ENCODE data around the gene PDPK1. TPM values are rescaled to one million over a fixed set of nuclear protein-coding genes. Genes with fewer than 3 reads are reported as not detected.
"Not testable (repeated sequence)": the region's sequence is repeated elsewhere in the genome, so short reads cannot be mapped to it uniquely, and the experiment has no call there.

Gene PDPK1
- total RNA-seq, 3 donors from 2014 or later (not counting 1 experiment from before 2014, with no cell fraction given): 63.1 to 80.7 (median 73.5) TPM

GRCh38 chr16:2535625-2536013 lies 2.2 kb upstream of the PDPK1 start:
- TF ChIP-seq, protein P1, sequence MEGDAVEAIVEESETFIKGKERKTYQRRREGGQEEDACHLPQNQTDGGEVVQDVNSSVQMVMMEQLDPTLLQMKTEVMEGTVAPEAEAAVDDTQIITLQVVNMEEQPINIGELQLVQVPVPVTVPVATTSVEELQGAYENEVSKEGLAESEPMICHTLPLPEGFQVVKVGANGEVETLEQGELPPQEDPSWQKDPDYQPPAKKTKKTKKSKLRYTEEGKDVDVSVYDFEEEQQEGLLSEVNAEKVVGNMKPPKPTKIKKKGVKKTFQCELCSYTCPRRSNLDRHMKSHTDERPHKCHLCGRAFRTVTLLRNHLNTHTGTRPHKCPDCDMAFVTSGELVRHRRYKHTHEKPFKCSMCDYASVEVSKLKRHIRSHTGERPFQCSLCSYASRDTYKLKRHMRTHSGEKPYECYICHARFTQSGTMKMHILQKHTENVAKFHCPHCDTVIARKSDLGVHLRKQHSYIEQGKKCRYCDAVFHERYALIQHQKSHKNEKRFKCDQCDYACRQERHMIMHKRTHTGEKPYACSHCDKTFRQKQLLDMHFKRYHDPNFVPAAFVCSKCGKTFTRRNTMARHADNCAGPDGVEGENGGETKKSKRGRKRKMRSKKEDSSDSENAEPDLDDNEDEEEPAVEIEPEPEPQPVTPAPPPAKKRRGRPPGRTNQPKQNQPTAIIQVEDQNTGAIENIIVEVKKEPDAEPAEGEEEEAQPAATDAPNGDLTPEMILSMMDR (IDR thresholded peaks at IDR 0.05): no peak
- H3K4me1 Mint-ChIP-seq: peaks cover 42 to 49% of the 10 kb centered on the region in 2 donors
- ATAC-seq: no peak
- Histone ChIP-seq H3K27ac (ENCODE audit: low read length) (no peak overlapping the region), H3K36me3 (ENCODE audit: control insufficient read depth, insufficient read depth, low read length) (no peaks in the 10 kb centered on the region), H3K9me3 (ENCODE audit: control insufficient read depth, insufficient read depth, low read length) (no peaks in the 10 kb centered on the region), H3K4me3 (ENCODE audit: low read length) (no peak overlapping the region), H3K27me3 (ENCODE audit: control insufficient read depth, insufficient read depth, low read length) (no peaks in the 10 kb centered on the region), H3K4me1 (ENCODE audit: control insufficient read depth, insufficient read depth, low read length) (peaks cover 65% of the 10 kb centered on the region)
- no peaks in the 10 kb centered on the region for H3K27me3 Mint-ChIP-seq (ENCODE audit: low read depth in 2 of 2)
- no peak overlapping the region for H3K4me3 Mint-ChIP-seq
- WGBS (ENCODE audit: insufficient coverage): 81% methylated on average over 9 of the region's 9 CpGs
- H3K36me3 Mint-ChIP-seq: no peaks in the 10 kb centered on the region
- intact Hi-C loops (cut with micrococcal nuclease): no loop called here
- peak overlapping the region in 1 of 2 donors; percentile 89 for H3K27ac Mint-ChIP-seq
- H3K9me3 Mint-ChIP-seq: no peaks in the 10 kb centered on the region
- DNase-seq: peak in 1 of 2 donors; percentile 18

DNA sequence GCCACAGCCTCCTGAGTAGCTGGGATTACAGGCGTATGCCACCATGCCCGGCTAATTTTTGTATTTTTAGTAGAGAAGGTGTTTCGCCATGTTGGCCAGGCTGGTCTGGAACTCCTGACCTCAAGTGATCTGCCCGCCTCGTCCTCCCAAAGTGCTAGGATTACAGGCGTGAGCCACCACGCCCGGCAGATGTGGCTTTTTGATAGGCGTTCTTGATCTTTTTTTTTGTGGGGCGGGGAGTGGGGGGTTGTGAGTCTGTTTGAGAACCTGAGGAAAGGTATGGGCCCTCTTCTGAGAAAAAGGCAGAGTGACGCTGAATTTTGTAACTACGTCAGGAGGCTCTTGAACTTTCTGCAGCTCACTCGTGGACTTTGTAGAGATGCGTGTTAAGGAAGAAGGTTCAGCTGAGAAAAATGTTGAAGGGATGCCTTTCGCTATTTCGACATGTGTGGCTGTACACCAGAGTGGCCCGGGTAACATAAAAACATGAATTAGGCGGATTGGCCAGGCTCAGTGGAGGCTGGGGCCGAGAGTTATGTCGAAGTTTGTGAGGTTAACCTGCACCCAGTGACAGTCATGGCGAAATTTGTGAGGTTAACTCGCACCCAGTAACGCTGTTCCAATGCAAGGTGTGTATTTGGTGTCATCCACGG lies 1.5 kb downstream of the PDPK1 start:
- intact Hi-C loops (cut with micrococcal nuclease): not testable (repeated sequence)

GRCh38 chr16:2539845-2540458 lies 2.1 kb downstream of the PDPK1 start:
- H3K4me1 ChIP-seq (ENCODE audit: control insufficient read depth, insufficient read depth, low read length): peaks cover 48% of the 10 kb centered on the region
- Mint-ChIP-seq H3K4me3 (peak overlapping the region; percentile 89), H3K4me1 (peaks cover 33 to 37% of the 10 kb centered on the region in 2 donors), H3K27ac (peak overlapping the region in 1 of 2 donors; percentile 37)
- H3K36me3 Mint-ChIP-seq; ATAC-seq; H3K27me3 ChIP-seq (ENCODE audit: control insufficient read depth, insufficient read depth, low read length); H3K27me3 Mint-ChIP-seq (ENCODE audit: low read depth in 2 of 2); H3K9me3 ChIP-seq (ENCODE audit: control insufficient read depth, insufficient read depth, low read length); H3K9me3 Mint-ChIP-seq; H3K4me3 ChIP-seq (ENCODE audit: low read length); intact Hi-C loops (cut with micrococcal nuclease); H3K36me3 ChIP-seq (ENCODE audit: control insufficient read depth, insufficient read depth, low read length): not testable (repeated sequence)
- WGBS (ENCODE audit: insufficient coverage): 51% methylated on average over 13 of the region's 14 CpGs
- DNase-seq: peak in 1 of 2 donors; percentile 50
- H3K27ac ChIP-seq (ENCODE audit: low read length): peak overlapping the region; percentile 37

More for the DNA sequence above, 1.5 kb downstream of the PDPK1 start:
- H3K36me3 ChIP-seq (ENCODE audit: control insufficient read depth, insufficient read depth, low read length); H3K4me3 ChIP-seq (ENCODE audit: low read length); H3K27me3 Mint-ChIP-seq (ENCODE audit: low read depth in 2 of 2); H3K9me3 ChIP-seq (ENCODE audit: control insufficient read depth, insufficient read depth, low read length); H3K9me3 Mint-ChIP-seq; ATAC-seq; H3K36me3 Mint-ChIP-seq; H3K27ac ChIP-seq (ENCODE audit: low read length); H3K27me3 ChIP-seq (ENCODE audit: control insufficient read depth, insufficient read depth, low read length): not testable (repeated sequence)
- H3K4me1 Mint-ChIP-seq: peaks cover 33 to 37% of the 10 kb centered on the region in 2 donors
- H3K27ac Mint-ChIP-seq: peak overlapping the region; percentile 37 to 48
- peak overlapping the region; percentile 89 for H3K4me3 Mint-ChIP-seq
- peaks cover 48% of the 10 kb centered on the region for H3K4me1 ChIP-seq (ENCODE audit: control insufficient read depth, insufficient read depth, low read length)
- WGBS (ENCODE audit: insufficient coverage): 86% methylated on average over 24 of the region's 24 CpGs
- peak in 1 of 2 donors; percentile 9 for DNase-seq

DNA sequence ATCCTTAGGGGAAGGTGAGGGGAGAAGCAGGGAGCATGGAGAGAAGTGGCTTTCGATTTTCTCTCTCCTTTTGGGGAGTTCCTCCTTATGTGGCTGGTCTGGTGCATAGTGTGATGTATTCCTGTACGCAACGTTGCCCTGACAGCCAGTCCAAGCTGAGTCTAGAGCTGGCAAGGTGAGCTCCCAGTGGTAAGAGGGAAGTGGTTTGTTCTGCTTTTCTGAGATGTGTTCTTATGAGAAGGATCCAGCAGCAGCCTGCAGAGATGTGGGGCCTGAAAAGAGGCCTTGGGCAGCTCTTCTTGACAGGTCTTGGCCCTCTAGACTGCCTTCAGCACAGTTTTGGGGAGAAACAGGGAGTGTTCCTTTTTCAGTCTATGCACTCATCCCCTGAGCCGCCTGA lies 3.1 kb downstream of the PDPK1 start:
- 57% methylated on average over 1 of the region's 4 CpGs for WGBS (ENCODE audit: insufficient coverage)
- H3K27me3 Mint-ChIP-seq (ENCODE audit: low read depth in 2 of 2); H3K9me3 Mint-ChIP-seq; H3K9me3 ChIP-seq (ENCODE audit: control insufficient read depth, insufficient read depth, low read length); H3K36me3 Mint-ChIP-seq; H3K36me3 ChIP-seq (ENCODE audit: control insufficient read depth, insufficient read depth, low read length); DNase-seq; intact Hi-C loops (cut with micrococcal nuclease); ATAC-seq; H3K27me3 ChIP-seq (ENCODE audit: control insufficient read depth, insufficient read depth, low read length); H3K4me3 ChIP-seq (ENCODE audit: low read length): not testable (repeated sequence)
- Mint-ChIP-seq H3K27ac (peak overlapping the region; percentile 76), H3K4me1 (peaks cover 37 to 39% of the 10 kb centered on the region in 2 donors), H3K4me3 (peak overlapping the region; percentile 42)
- Histone ChIP-seq H3K27ac (ENCODE audit: low read length) (peak overlapping the region; percentile 37), H3K4me1 (ENCODE audit: control insufficient read depth, insufficient read depth, low read length) (peaks cover 46% of the 10 kb centered on the region)

DNA sequence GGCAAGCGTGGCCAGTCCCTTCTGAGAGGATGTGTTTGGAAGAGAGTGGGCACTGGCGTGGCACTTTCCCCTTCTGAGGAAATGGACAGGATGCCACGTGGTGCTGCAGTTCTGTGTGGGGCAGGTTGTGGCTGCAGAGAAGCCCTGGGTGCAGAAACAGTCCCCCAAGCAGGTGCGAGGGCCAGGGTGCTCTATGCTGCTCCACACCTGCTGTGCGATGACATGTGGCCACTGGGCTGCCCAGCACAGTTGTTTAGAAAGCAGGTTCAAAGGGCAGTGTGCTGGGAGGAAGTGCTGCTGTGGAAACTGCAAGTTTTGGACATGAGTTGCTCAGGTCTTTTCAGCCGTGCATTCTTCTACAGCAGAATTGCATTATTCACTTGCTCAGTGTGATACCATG lies 3.6 kb downstream of the PDPK1 start:
- H3K27ac ChIP-seq (ENCODE audit: low read length); H3K36me3 ChIP-seq (ENCODE audit: control insufficient read depth, insufficient read depth, low read length); ATAC-seq; H3K9me3 ChIP-seq (ENCODE audit: control insufficient read depth, insufficient read depth, low read length); H3K27me3 Mint-ChIP-seq (ENCODE audit: low read depth in 2 of 2); H3K27me3 ChIP-seq (ENCODE audit: control insufficient read depth, insufficient read depth, low read length); H3K9me3 Mint-ChIP-seq; DNase-seq; H3K4me3 Mint-ChIP-seq; H3K36me3 Mint-ChIP-seq; intact Hi-C loops (cut with micrococcal nuclease); H3K4me3 ChIP-seq (ENCODE audit: low read length): not testable (repeated sequence)
- H3K27ac Mint-ChIP-seq: peak overlapping the region; percentile 76
- 45% methylated on average over 5 of the region's 6 CpGs for WGBS (ENCODE audit: insufficient coverage)
- peaks cover 35 to 39% of the 10 kb centered on the region in 2 donors for H3K4me1 Mint-ChIP-seq
- peaks cover 41% of the 10 kb centered on the region for H3K4me1 ChIP-seq (ENCODE audit: control insufficient read depth, insufficient read depth, low read length)

DNA sequence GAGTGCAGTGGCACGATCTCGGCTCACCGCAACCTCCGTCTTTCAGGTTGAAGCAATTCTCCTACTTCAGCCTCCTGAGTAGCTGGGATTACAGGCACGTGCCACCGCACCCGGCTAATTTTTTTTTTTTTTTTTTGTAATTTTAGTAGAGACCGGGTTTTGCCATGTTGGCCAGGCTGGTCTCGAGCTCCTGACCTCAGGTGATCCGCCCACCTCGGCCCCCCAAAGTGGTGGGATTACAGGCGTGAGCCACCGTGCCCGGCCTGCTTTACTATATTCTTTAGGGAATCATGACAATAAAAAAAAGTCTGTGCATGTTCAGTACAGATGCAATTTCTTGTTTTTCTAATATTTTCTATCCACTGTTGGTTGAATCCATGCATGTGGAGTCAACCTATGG lies 6.0 kb downstream of the PDPK1 start:
- peaks cover 22 to 31% of the 10 kb centered on the region in 2 donors for H3K4me1 Mint-ChIP-seq
- DNase-seq; intact Hi-C loops (cut with micrococcal nuclease); H3K36me3 Mint-ChIP-seq; H3K36me3 ChIP-seq (ENCODE audit: control insufficient read depth, insufficient read depth, low read length); H3K27ac ChIP-seq (ENCODE audit: low read length); H3K27me3 Mint-ChIP-seq (ENCODE audit: low read depth in 2 of 2); H3K27ac Mint-ChIP-seq; H3K4me3 ChIP-seq (ENCODE audit: low read length); H3K9me3 Mint-ChIP-seq; H3K9me3 ChIP-seq (ENCODE audit: control insufficient read depth, insufficient read depth, low read length); H3K4me3 Mint-ChIP-seq; H3K27me3 ChIP-seq (ENCODE audit: control insufficient read depth, insufficient read depth, low read length); ATAC-seq: not testable (repeated sequence)
- H3K4me1 ChIP-seq (ENCODE audit: control insufficient read depth, insufficient read depth, low read length): peaks cover 28% of the 10 kb centered on the region
- 96% methylated on average over 11 of the region's 14 CpGs for WGBS (ENCODE audit: insufficient coverage)

GRCh38 chr16:2550283-2550878 lies 12.6 kb downstream of the PDPK1 start:
- H3K27me3 Mint-ChIP-seq (ENCODE audit: low read depth in 2 of 2); H3K4me1 Mint-ChIP-seq; H3K27ac ChIP-seq (ENCODE audit: low read length); H3K27ac Mint-ChIP-seq; H3K4me1 ChIP-seq (ENCODE audit: control insufficient read depth, insufficient read depth, low read length); H3K9me3 ChIP-seq (ENCODE audit: control insufficient read depth, insufficient read depth, low read length); H3K36me3 ChIP-seq (ENCODE audit: control insufficient read depth, insufficient read depth, low read length); H3K4me3 Mint-ChIP-seq; H3K9me3 Mint-ChIP-seq; H3K27me3 ChIP-seq (ENCODE audit: control insufficient read depth, insufficient read depth, low read length); DNase-seq; H3K36me3 Mint-ChIP-seq; intact Hi-C loops (cut with micrococcal nuclease); H3K4me3 ChIP-seq (ENCODE audit: low read length); ATAC-seq: not testable (repeated sequence)
- no CpG with 5 or more reads among the region's 14 CpGs for WGBS (ENCODE audit: insufficient coverage)

All from natural killer cell (primary cell).